HG03521 (cell line): ENCODE measurements around the gene PSMA2.
"Not testable (repeated sequence)": the region's sequence is repeated elsewhere in the genome, so short reads cannot be mapped to it uniquely, and the experiment has no call there.

Source experiments
- ATAC-seq: cut with Tn5 transposase; IDR thresholded peaks from one replicate; pipeline ENCODE4 v1.9.1; 2021; ENCODE audit warnings: mild to moderate bottlenecking, moderate library complexity; ENCODE audit not compliant: unreplicated experiment

PSMA2 gene

DNA sequence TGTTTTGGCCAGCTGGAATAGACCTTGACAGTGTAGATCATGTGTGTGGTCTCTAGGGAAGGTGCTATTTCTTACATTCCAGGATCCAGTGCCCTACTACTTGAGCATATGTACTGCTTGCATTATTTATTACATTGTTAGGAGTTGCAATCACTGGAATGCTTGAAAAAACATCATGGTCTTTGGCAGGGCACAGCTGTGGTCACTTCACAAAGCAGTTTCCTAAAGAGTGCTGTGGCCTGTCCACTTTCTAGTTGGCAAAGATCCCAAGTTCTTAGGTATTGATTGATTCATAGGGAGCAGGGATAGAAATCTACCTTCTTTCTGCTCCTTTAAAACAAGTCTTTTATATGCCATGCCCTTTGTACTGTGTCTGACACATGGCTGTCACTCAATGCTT lies 24.7 kb downstream of the PSMA2 start:
- ATAC-seq: no peak

DNA sequence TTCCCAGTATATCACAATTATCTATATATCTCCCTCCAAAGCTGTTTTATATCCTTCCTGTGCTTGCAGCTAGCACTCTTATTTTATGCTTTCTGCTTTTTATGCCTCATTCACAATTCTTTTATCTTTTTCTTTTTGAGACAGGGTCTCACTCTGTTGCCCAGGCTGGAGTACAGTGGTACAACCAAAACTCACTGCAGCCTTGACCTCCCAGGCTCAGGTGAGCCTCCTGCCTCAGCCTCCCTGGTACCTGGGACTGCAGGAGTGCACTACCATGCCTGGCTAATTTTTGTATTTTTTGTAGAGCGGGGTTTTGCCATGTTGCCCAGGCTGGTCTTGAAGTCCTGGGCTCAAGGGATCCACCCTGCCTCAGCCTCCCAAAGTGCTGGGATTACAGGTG lies 25.8 kb downstream of the PSMA2 start:
- no peak for ATAC-seq

DNA sequence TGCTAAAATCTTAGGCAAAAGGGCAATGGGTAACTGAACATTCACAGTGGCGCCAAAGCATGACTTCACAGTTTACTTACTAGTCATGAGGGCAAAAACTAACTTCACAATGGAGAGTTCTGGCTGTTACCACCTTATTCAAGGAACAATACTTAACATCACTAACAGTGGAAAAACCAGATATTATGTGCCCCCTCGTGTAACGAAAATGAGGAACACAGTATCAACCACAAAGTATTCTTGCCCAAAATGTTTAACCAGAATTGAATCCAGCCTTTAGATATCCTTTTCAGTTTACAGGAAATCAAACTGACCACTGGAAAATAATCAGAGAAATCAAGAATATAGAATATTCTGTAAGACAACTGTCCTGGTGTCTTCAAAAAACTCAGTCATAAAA lies 29.6 kb downstream of the PSMA2 start:
- no peak for ATAC-seq

DNA sequence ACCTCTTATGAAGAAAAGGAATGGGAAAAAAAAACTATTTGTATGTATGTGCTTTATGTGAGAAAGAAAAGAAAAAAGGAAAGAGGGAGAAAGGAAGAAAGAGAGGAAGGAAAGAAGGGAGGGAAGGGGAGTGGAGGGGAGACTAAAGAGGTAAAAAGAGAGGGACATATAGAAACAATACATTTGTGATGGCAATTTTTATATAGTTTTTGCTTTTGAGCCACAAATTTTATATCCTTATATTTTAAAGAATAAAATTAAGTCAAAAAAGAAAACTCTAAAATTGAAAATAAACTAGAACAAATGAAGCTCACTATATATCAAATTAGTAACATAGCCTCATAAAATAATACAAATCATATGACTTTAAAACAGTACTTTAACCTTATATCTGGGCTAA lies 31.1 kb downstream of the PSMA2 start:
- ATAC-seq: no peak

DNA sequence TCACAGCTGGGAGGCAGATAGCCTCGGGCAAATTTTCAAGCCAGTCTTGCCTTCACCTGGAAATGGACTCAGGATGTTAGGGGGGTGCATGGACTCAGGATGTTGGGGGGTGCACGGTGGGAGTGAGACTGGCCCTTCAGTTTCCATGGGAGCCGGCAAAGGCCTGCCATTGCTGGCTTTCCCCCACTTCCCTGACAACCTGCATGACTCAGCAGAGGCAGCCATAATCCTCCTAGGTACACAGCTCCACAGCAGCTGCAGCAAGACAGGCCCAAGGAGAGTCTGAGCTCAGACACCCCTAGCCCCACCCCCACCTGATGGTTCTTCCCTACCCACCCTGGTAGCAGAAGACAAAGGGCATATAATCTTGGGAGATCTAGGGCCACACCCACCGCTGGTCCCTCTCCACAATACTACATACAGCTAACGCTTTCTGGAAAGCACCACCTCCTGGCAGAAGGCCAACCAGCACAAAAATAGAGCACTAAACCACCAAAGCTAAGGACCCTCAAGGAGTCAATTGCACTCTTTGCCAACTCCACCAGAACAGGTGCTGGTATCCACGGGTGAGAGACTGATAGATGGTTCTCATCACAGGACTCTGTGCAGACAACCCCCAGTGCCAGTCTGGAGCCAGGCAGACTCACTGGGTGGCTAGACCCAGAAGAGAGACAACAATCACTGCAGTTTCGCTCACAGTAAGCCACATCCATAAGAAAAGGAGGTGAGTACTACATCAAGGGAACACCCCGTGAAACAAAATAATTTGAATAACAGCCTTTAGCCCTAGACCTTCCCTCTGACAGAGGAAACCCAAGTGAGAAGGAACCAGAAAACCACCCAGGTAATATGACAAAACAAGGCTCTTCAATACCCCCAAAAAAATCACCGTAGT lies 38.4 kb downstream of the PSMA2 start:
- ATAC-seq: no peak

DNA sequence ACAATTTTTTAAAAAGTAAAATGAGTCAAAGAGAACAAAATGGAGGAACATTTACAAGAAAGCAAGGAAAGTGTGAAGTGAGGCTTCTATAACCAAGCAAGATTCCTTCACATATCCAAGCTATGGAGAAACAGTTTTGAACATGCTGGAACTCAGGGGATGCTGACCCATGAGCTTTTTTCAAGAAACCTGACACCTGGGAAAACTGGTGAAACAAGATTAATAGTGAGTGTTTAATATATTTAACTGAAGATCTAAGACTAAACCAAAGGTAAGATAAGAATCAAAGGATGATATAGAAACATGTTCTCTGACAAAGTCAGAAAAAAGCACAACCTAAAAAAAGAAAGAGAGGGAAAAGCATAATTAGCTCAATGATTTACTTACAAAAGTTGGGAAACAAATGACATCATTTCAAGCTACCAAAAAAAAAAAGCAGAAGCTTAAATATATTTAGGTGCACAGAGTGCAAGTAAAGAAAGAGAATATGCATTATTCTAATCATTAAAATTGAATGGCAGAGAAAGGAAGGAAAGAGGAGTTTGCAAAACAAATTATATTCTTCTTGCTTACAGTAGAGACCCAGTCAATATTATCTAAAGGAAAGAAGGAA lies 45.0 kb downstream of the PSMA2 start:
- ATAC-seq: no peak

DNA sequence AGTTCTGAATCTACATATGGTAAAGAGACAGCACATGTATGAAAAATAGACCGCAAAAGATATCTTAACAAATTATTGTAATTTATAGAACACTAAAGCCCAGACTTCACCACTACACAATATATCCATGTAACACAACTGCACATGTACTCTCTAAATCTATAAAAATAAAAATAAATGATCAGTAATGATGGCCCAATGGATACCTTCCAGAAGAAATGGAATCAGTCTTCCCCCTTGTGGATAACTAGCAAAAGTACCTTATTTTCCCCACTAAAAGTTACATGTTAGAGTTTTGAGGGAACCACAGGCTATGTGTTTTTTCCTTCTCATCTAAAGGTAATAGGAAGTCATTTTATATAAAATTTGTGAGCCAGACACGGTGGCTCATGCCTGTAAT lies 45.8 kb downstream of the PSMA2 start:
- ATAC-seq: no peak

DNA sequence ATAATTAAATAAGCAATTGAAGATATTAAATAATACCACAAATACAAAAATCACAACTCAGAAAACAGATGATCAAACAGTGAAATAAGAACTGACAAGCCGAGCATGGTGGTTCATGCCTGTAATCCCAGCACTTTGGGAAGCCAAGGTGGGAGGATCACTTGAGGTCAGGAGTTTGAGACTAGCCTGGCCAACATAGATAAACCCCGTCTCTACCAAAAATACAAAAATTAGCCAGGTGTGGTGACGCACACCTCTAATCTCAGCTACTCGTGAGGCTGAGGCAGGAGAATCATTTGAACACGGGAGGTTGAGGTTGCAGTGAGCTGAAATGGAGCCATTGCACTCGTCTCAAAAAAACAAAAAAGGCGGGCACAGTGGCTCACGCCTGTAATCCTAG lies 46.8 kb downstream of the PSMA2 start:
- not testable (repeated sequence) for ATAC-seq

DNA sequence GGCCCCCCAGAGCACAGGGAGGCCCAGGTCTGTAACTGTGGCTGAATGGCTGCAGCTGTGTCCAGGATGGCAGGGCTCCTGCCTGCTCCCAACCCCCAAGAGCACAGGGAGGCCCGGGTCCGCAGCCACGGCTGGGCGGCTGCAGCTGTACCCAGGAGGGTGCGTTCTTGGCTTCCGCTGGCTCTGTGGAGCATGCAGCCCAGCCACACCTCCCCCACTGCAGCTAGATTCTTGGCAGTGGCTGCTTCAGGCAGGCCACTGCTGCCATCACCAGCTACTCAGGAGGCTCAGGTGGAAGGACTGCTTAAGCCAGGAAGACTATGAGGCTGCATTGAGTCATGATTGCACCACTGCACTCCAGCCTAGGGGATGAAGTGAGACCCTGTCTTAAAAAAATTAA lies 48.0 kb downstream of the PSMA2 start:
- no peak for ATAC-seq

DNA sequence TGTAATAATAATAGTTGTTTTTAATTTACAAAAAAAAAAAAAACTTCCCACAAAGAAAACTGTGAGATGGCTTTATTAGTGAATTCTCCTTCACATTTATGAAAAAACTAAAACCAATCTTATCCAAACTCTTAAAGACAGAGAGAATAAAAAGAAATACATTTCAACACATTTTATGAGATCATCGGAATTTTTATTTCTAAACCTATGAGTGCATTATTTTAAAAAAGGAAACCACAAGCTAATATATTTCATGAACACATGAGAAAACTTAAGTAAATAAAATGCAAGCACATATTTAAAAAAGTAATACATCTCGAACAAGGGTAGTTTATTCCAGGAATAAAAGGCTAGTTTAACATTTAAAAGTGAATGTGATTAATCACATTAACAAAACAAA lies 51.6 kb downstream of the PSMA2 start:
- ATAC-seq: no peak

DNA sequence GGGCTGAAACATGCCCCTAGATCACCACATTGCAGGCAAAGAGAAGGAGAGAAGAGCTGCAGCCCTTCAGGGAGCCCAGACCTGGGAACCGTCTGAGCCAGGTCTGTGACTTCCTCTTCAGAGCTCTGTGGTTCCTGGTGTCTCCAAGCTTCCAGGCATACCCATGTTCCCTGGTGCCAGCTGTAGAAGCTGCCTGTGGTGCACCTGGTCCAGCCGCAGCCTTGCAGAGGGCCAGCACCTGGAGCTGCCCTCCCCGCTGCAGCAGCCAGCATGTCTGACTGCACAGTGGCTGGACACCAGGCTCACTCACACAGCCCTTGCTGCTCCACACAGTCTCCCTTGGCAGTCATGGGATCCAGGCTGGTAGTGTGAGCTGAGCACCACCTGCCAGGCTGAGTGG lies 53.7 kb downstream of the PSMA2 start:
- ATAC-seq: no peak

DNA sequence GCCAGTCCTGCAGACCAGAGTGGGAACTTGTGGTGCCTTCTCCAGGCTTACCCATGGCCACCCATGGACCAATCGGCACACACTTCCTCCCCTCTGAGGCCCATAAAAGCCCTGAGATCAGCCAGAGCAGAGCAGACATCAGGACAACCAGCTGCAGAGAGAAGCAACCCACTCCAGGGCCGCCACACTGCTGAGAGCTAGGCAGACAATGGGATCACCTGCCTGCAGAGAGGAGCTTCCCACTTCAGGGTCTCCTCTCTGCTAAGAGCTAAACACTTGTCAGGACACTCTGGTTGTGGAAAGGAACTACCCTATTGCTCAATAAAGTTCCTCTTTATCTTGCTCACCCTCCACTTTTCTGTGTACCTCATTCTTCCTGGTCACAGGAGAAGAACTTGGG lies 54.1 kb downstream of the PSMA2 start:
- no peak for ATAC-seq

DNA sequence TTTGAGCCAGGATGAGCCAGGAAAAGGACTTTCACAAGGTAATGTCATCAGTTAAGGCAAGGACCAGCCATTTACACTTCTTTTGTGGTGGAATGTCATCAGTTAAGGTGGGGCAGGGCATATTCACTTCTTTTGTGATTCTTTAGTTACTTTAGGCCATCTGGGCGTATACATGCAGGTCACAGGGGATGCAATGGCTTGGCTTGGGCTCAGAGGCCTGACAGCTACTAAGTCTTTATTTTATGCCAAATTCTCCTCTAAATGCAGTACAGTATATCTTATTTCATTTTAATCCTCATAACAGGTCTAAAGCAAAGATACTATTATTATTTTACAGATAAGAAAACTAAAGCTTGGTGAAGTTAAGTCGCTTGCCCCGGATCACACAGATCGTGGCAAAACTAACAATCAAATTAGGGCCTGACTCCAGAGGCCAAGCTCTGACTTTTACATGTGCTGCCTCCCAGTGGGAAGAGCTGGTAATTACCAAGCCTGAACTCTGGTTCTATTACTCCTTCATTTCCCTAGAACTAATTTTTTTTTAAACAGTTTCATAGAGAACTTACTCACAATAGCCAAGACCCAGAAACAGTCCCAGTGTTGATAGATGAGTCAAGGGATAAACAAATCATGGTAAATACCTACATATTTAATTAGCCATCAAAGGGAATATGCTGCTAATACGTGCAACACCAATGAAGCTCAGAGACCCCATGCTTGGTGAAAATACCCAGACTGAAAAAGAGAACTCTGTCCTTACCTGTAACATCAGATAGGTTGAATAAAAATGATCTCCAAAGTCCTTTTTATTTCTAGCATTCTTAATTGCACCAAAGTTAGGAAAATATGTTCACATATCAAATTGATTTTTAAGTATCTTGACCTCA lies 55.5 kb downstream of the PSMA2 start:
- peak; percentile 78 for ATAC-seq

DNA sequence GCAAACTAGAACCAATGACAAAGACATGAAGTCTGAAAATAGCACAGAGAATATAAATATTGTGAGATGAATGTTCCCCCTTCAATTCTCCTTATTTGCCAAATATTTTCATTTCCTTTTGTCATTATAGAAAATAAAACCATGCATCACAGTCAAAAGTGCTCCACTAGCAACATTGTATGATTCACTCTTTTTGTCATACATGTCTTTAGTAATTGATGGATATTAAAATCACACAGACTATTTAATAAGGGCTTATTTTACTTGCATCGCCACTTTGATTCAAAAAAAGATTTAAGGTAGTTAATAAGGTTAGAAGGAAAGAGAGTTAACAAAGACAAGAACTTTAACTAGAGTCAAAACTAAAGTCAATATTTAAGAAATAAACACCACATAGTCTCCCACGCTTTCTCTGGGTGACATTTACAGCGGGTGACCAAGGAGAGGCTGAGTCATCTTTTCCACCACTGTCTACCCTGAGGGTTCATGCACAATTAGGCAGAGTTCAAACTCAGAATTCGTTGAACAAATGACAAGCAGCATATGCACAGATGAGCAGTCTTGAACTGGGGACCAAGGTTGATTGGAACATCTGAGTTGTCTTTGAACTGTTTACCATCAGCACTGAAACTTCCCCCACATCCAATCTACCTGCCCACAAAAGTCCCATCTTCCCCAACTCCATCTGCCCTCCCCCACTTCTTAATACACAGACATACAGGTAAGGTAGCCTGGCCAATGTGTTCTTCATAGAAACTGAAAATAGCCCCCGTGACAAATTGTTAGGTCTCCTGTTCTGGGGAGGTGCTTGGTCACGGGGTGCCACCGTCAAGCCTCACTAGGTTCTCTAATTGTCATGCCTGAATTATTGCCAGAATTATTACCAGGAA lies 62.6 kb downstream of the PSMA2 start:
- ATAC-seq: peak; percentile 95

DNA sequence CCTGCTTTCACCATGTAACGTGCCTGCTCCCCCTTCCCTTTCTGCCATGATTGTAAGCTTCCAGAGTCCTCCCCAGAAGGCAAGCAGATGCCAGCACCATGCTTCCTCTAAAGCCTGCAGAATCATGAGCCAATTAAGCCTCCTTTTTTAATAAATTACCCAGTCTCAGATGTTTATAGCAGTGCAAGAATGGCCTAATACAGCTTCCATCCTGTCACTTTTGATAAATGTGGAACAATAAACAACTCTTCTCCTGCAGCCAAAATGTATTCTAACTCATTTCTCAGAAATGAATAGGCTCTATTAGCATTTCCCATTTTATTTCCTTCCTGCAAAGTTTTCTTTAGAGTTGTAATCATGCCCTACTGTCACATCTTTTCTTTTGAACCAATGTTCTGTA lies 63.5 kb downstream of the PSMA2 start:
- ATAC-seq: no peak
